Activated naive CD4-positive, alpha-beta T cell treated with anti-CD3 and anti-CD28 coated beads, Interleukin-2, amount 10 ng/mL, durations not matched to agents 7 days and 5 days (primary cell): Measurements from ENCODE around the gene LRRN4.
"Not testable (repeated sequence)": the region's sequence is repeated elsewhere in the genome, so short reads cannot be mapped to it uniquely, and the experiment has no call there.

ENCODE experiments used
- CTCF ChIA-PET: fragments of 350-600 bp; sonication (Branson Sonifier 250); formaldehyde crosslinking; loops from one replicate; lab custom pipeline; 2021; ENCODE audit warnings: antibody characterized with exemption; lab: Charles Lee
- DNase-seq: peaks from one replicate; pipeline ENCODE4 v3.0.0-alpha.2; 2020
- H3K27ac Mint-ChIP-seq: one replicate; pipeline ENCODE4 v1.8.0; 2021; ENCODE audit warnings: mild to moderate bottlenecking, moderate library complexity, mixed read lengths
- H3K27me3 Mint-ChIP-seq: one replicate; pipeline ENCODE4 v1.8.0; 2021; ENCODE audit warnings: mild to moderate bottlenecking, mixed read lengths
- H3K36me3 Mint-ChIP-seq: one replicate; pipeline ENCODE4 v1.8.0; 2021; ENCODE audit warnings: mixed read lengths
- H3K4me1 Mint-ChIP-seq: one replicate; pipeline ENCODE4 v1.8.0; 2021; ENCODE audit warnings: mixed read lengths
- H3K4me3 Mint-ChIP-seq: one replicate; pipeline ENCODE4 v1.8.0; 2021; ENCODE audit warnings: mild to moderate bottlenecking, moderate library complexity, mixed read lengths
- H3K9me3 Mint-ChIP-seq: one replicate; pipeline ENCODE4 v1.8.0; 2021; ENCODE audit warnings: mixed read lengths

The LRRN4 gene

GRCh38 chr20:6034134-6034969 lies 19.5 kb downstream of the LRRN4 start:
- H3K36me3 Mint-ChIP-seq = peaks cover 43% of the 10 kb centered on the region
- H3K4me3 Mint-ChIP-seq = no peak overlapping the region
- CTCF ChIA-PET = interaction anchor here (1.1 kb wide), 1 partner anchor 9 kb away, joined by 3 read pairs; no protein-coding TSS in a partner anchor
- peaks cover 29% of the 10 kb centered on the region for H3K4me1 Mint-ChIP-seq
- no peak for DNase-seq
- H3K27me3 Mint-ChIP-seq = no peaks in the 10 kb centered on the region
- H3K9me3 Mint-ChIP-seq = no peaks in the 10 kb centered on the region
- H3K27ac Mint-ChIP-seq = no peak overlapping the region

- H3K27ac Mint-ChIP-seq, H3K27me3 Mint-ChIP-seq, H3K4me3 Mint-ChIP-seq, DNase-seq, CTCF ChIA-PET, H3K9me3 Mint-ChIP-seq: not testable (repeated sequence)
- H3K36me3 Mint-ChIP-seq = peaks cover 44% of the 10 kb centered on the region
- peaks cover 31% of the 10 kb centered on the region for H3K4me1 Mint-ChIP-seq
Measured at GRCh38 chr20:6032907-6033306, 21.0 kb downstream of the LRRN4 start.

GRCh38 chr20:6030453-6031080 lies 23.3 kb downstream of the LRRN4 start:
- CTCF ChIA-PET = no interaction called here
- H3K4me1 Mint-ChIP-seq = peaks cover 41% of the 10 kb centered on the region
- no peaks in the 10 kb centered on the region for H3K27me3 Mint-ChIP-seq
- H3K36me3 Mint-ChIP-seq = peaks cover 45% of the 10 kb centered on the region
- H3K27ac Mint-ChIP-seq = peak overlapping the region; percentile 16
- DNase-seq = no peak
- no peak overlapping the region for H3K4me3 Mint-ChIP-seq
- H3K9me3 Mint-ChIP-seq = no peaks in the 10 kb centered on the region

GRCh38 chr20:6029538-6029937 lies 24.3 kb downstream of the LRRN4 start:
- no peak overlapping the region for H3K4me3 Mint-ChIP-seq
- DNase-seq = no peak
- CTCF ChIA-PET = no interaction called here
- peaks cover 50% of the 10 kb centered on the region for H3K36me3 Mint-ChIP-seq
- H3K4me1 Mint-ChIP-seq = peaks cover 40% of the 10 kb centered on the region
- peaks cover 3% of the 10 kb centered on the region for H3K9me3 Mint-ChIP-seq
- no peaks in the 10 kb centered on the region for H3K27me3 Mint-ChIP-seq
- H3K27ac Mint-ChIP-seq = no peak overlapping the region

- Mint-ChIP-seq H3K27ac (no peak overlapping the region), H3K36me3 (peaks cover 53% of the 10 kb centered on the region), H3K9me3 (peaks cover 3% of the 10 kb centered on the region), H3K4me3 (no peak overlapping the region), H3K27me3 (no peaks in the 10 kb centered on the region), H3K4me1 (peaks cover 33% of the 10 kb centered on the region)
- CTCF ChIA-PET = no interaction called here
- no peak for DNase-seq
Measured at GRCh38 chr20:6028818-6029217, 25.0 kb downstream of the LRRN4 start.

- Mint-ChIP-seq H3K27ac (no peak overlapping the region), H3K27me3 (no peaks in the 10 kb centered on the region), H3K4me3 (no peak overlapping the region), H3K4me1 (peaks cover 29% of the 10 kb centered on the region), H3K9me3 (peaks cover 3% of the 10 kb centered on the region), H3K36me3 (peaks cover 54% of the 10 kb centered on the region)
- CTCF ChIA-PET = no interaction called here
- no peak for DNase-seq
Measured at GRCh38 chr20:6026051-6026450, 27.8 kb downstream of the LRRN4 start.

- H3K27me3 Mint-ChIP-seq = no peaks in the 10 kb centered on the region
Measured at GRCh38 chr20:6024768-6025167, 29.1 kb downstream of the LRRN4 start.

GRCh38 chr20:6017880-6018279 lies 36.0 kb downstream of the LRRN4 start:
- no peaks in the 10 kb centered on the region for H3K27me3 Mint-ChIP-seq
- H3K9me3 Mint-ChIP-seq = no peaks in the 10 kb centered on the region
- DNase-seq = no peak
- no peak overlapping the region for H3K4me3 Mint-ChIP-seq
- CTCF ChIA-PET = no interaction called here
- peaks cover 5% of the 10 kb centered on the region for H3K4me1 Mint-ChIP-seq
- peaks cover 44% of the 10 kb centered on the region for H3K36me3 Mint-ChIP-seq
- H3K27ac Mint-ChIP-seq = no peak overlapping the region

More at GRCh38 chr20:6024768-6025167, 29.1 kb downstream of the LRRN4 start:
- Mint-ChIP-seq H3K36me3 (peaks cover 52% of the 10 kb centered on the region), H3K4me3 (no peak overlapping the region), H3K9me3 (peaks cover 3% of the 10 kb centered on the region), H3K4me1 (peaks cover 21% of the 10 kb centered on the region), H3K27ac (no peak overlapping the region)
- CTCF ChIA-PET = no interaction called here
- DNase-seq = no peak

- peaks cover 44% of the 10 kb centered on the region for H3K36me3 Mint-ChIP-seq
- DNase-seq = no peak
- H3K4me3 Mint-ChIP-seq = no peak overlapping the region
- H3K27me3 Mint-ChIP-seq = no peaks in the 10 kb centered on the region
- H3K27ac Mint-ChIP-seq = no peak overlapping the region
- H3K9me3 Mint-ChIP-seq = no peaks in the 10 kb centered on the region
- H3K4me1 Mint-ChIP-seq = peaks cover 2% of the 10 kb centered on the region
- CTCF ChIA-PET = no interaction called here
Measured at GRCh38 chr20:6017467-6017866, 36.4 kb downstream of the LRRN4 start.

GRCh38 chr20:6014957-6015356 lies 38.9 kb downstream of the LRRN4 start:
- Mint-ChIP-seq H3K36me3 (peaks cover 57% of the 10 kb centered on the region), H3K27me3 (no peaks in the 10 kb centered on the region), H3K4me3 (no peak overlapping the region), H3K27ac (no peak overlapping the region), H3K4me1 (no peaks in the 10 kb centered on the region), H3K9me3 (no peaks in the 10 kb centered on the region)
- CTCF ChIA-PET = no interaction called here
- no peak for DNase-seq

- Mint-ChIP-seq H3K36me3 (peaks cover 61% of the 10 kb centered on the region), H3K27me3 (no peaks in the 10 kb centered on the region), H3K4me1 (no peaks in the 10 kb centered on the region), H3K9me3 (no peaks in the 10 kb centered on the region), H3K27ac (no peak overlapping the region), H3K4me3 (no peak overlapping the region)
- no peak for DNase-seq
- CTCF ChIA-PET = no interaction called here
Measured at GRCh38 chr20:6014017-6014416, 39.8 kb downstream of the LRRN4 start.

- Mint-ChIP-seq H3K36me3 (peaks cover 48% of the 10 kb centered on the region), H3K27me3 (no peaks in the 10 kb centered on the region), H3K9me3 (no peaks in the 10 kb centered on the region), H3K4me1 (peaks cover 17% of the 10 kb centered on the region), H3K4me3 (no peak overlapping the region), H3K27ac (no peak overlapping the region)
- DNase-seq = no peak
- CTCF ChIA-PET = no interaction called here
Measured at GRCh38 chr20:6012179-6012578, 41.7 kb downstream of the LRRN4 start.

GRCh38 chr20:6008254-6008653 lies 45.6 kb downstream of the LRRN4 start:
- no peak overlapping the region for H3K27ac Mint-ChIP-seq
- H3K9me3 Mint-ChIP-seq = no peaks in the 10 kb centered on the region
- H3K27me3 Mint-ChIP-seq = no peaks in the 10 kb centered on the region
- H3K4me3 Mint-ChIP-seq = no peak overlapping the region
- H3K4me1 Mint-ChIP-seq = peaks cover 32% of the 10 kb centered on the region
- H3K36me3 Mint-ChIP-seq = peaks cover 29% of the 10 kb centered on the region
- no peak for DNase-seq
- CTCF ChIA-PET = no interaction called here

- no peak for DNase-seq
Measured at GRCh38 chr20:6007529-6008103, 46.2 kb downstream of the LRRN4 start.

More at GRCh38 chr20:6007529-6008103, 46.2 kb downstream of the LRRN4 start:
- Mint-ChIP-seq H3K36me3 (peaks cover 25% of the 10 kb centered on the region), H3K27me3 (no peaks in the 10 kb centered on the region), H3K27ac (no peak overlapping the region), H3K9me3 (no peaks in the 10 kb centered on the region), H3K4me1 (peaks cover 33% of the 10 kb centered on the region), H3K4me3 (peak overlapping the region; percentile 96)
- CTCF ChIA-PET = interaction anchor here (0.7 kb wide), 1 partner anchor 72 kb away, joined by 3 read pairs; no protein-coding TSS in a partner anchor
